Measurements from ENCODE around the gene WIPF2.

DNA sequence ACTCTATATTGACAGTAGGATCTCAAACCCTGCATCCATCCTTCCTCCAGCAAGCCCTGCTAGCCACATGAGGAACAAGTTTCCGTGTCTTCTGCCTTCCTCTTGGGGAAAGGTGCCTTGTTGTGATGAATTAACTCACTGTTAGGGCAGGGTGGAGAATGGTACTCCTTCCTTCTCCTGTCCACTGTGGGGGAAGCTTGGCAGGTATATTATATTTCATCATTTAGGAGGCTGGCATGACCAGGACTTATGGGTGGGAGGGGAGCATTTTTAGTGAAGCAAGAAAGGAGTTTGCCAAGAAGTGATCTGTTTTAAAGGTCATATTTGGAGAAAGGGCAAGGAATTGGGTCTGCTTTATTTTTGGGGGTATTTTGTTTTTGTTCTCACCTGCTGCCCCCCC, 59.3 kb downstream of the WIPF2 start:
- TF ChIP-seq, protein P1, sequence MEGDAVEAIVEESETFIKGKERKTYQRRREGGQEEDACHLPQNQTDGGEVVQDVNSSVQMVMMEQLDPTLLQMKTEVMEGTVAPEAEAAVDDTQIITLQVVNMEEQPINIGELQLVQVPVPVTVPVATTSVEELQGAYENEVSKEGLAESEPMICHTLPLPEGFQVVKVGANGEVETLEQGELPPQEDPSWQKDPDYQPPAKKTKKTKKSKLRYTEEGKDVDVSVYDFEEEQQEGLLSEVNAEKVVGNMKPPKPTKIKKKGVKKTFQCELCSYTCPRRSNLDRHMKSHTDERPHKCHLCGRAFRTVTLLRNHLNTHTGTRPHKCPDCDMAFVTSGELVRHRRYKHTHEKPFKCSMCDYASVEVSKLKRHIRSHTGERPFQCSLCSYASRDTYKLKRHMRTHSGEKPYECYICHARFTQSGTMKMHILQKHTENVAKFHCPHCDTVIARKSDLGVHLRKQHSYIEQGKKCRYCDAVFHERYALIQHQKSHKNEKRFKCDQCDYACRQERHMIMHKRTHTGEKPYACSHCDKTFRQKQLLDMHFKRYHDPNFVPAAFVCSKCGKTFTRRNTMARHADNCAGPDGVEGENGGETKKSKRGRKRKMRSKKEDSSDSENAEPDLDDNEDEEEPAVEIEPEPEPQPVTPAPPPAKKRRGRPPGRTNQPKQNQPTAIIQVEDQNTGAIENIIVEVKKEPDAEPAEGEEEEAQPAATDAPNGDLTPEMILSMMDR (IDR thresholded peaks at IDR 0.05; ENCODE audit: low read depth, low read length): no peak
- TF ChIP-seq EZH2phosphoT487 (IDR thresholded peaks at IDR 0.05; ENCODE audit: low read depth): no peak

Data from OCI-LY3 (cell line).